Activated CD4-positive, alpha-beta T cell treated with anti-CD3 and anti-CD28 coated beads, Interleukin-2, amount 10 ng/mL, durations not matched to agents 7 days and 5 days (primary cell): ENCODE data around the gene SMIM35. TPM values are rescaled to one million over a fixed set of nuclear protein-coding genes. Genes with fewer than 3 reads are reported as not detected.
"Not testable (repeated sequence)": the region's sequence is repeated elsewhere in the genome, so short reads cannot be mapped to it uniquely, and the experiment has no call there.

Experiments
- CTCF ChIA-PET: fragments of 350-600 bp; sonication (Branson Sonifier 250); formaldehyde crosslinking; loops from one replicate; lab custom pipeline; 2021; ENCODE audit warnings: antibody characterized with exemption; lab: Charles Lee
- POLR2A ChIA-PET: fragments of 350-600 bp; sonication (Branson Sonifier 250); formaldehyde crosslinking; loops from one replicate; lab custom pipeline; 2021; ENCODE audit warnings: antibody characterized with exemption; lab: Charles Lee
- DNase-seq: peaks from one replicate; pipeline ENCODE4 v3.0.0-alpha.2; 2020
- H3K27ac Mint-ChIP-seq: one replicate; pipeline ENCODE4 v1.8.0; 2021; ENCODE audit warnings: mild to moderate bottlenecking, moderate library complexity, mixed read lengths
- H3K27me3 Mint-ChIP-seq: one replicate; pipeline ENCODE4 v1.8.0; 2021; ENCODE audit warnings: mixed read lengths
- H3K36me3 Mint-ChIP-seq: one replicate; pipeline ENCODE4 v1.8.0; 2021; ENCODE audit warnings: low read depth, mixed read lengths
- H3K4me1 Mint-ChIP-seq: one replicate; pipeline ENCODE4 v1.8.0; 2021; ENCODE audit warnings: mixed read lengths
- H3K4me3 Mint-ChIP-seq: one replicate; pipeline ENCODE4 v1.8.0; 2021; ENCODE audit warnings: mild to moderate bottlenecking, moderate library complexity, mixed read lengths
- H3K9me3 Mint-ChIP-seq: one replicate; pipeline ENCODE4 v1.8.0; 2021; ENCODE audit warnings: mixed read lengths
- total RNA-seq, 2 experiments: library from RNA; stranded (reverse); gene quantifications; one replicate each; pipeline ENCODE4 v1.2.3, GENCODE V29; 2021

Gene SMIM35
- total RNA-seq, 2 experiments from 2014 or later: 0.27 TPM

DNA sequence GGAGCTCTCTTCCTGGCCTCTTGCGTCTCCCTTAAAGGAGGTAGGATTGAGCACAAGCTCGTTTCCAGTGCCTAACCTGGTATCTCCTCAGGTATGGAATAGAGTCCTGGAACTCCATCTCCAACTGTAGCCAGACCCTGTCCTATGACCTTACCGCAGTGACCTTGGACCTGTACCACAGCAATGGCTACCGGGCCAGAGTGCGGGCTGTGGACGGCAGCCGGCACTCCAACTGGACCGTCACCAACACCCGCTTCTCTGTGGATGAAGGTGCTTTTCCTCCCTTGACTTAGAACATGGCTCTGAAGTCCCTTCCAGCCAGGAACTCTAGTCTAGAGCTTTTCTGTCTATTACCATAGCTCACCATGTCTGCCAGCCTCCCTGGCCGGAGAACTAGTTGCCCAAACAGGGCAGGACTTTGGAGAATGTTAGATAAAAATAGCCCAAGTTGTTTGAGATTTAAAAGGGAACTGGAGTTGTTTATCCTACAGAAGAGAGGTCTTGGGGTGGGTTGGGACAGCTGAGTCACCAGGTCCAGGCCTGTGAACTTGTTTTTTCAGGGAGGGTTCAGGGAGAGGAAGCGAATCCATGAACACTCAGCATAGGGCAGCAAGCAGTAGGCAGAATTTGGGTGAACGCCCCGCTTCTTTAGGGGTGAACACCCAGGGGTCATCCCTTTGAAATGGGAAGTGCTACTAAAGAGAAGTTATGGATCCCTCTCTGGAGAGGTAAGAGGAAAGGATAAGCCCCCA is 97.2 kb downstream of the SMIM35 start:
- DNase-seq: no peak
- no peaks in the 10 kb centered on the region for H3K27me3 Mint-ChIP-seq
- peaks cover 82% of the 10 kb centered on the region for H3K4me1 Mint-ChIP-seq
- H3K36me3 Mint-ChIP-seq: peaks cover 87% of the 10 kb centered on the region
- peak overlapping the region; percentile 74 for H3K27ac Mint-ChIP-seq
- no peaks in the 10 kb centered on the region for H3K9me3 Mint-ChIP-seq
- POLR2A ChIA-PET: interaction anchor here (0.7 kb wide), 1 partner anchor 63 kb away, joined by 5 read pairs; no protein-coding TSS in a partner anchor
- peak overlapping the region; percentile 85 for H3K4me3 Mint-ChIP-seq
- CTCF ChIA-PET: interaction anchor here (0.6 to 5.0 kb wide), 3 partner anchors 12 to 371 kb away, joined by 4 to 40 read pairs (median 7); no protein-coding TSS in a partner anchor

DNA sequence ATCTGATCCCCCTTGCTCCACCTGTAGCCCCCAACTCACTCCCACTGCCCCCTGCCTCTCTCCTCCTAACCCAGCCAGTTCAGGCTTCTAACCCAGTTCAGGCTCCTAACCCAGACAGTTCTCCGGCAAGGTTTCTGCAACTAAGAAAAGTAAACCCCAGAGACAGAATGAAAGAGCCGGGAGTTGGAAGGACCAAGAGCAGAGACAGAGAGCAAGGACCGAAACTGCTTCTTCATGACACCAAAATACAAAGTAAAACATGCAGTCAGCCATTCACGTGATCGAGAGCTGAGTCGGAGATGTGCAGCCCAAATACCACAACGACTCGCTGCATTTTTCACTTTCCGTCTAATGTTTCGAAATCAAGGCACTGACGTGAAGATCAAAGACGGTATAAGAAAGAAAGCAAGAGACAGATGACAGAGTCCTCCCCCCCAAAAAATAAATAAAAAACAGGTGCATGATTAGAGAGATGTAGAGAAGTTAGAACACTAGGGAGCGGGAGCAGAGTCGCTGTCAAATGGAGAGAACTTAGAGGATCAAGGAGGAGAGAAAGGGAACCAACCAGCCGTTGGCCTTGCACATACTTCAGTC is 99.7 kb downstream of the SMIM35 start:
- Mint-ChIP-seq H3K9me3 (peaks cover 6% of the 10 kb centered on the region), H3K27me3 (no peaks in the 10 kb centered on the region), H3K36me3 (peaks cover 82% of the 10 kb centered on the region), H3K4me3 (peak overlapping the region; percentile 85), H3K27ac (peak overlapping the region; percentile 97), H3K4me1 (peaks cover 78% of the 10 kb centered on the region)
- ChIA-PET CTCF (interaction anchor here (0.6 to 5.9 kb wide), 11 partner anchors 8 to 66 kb away, joined by 3 to 42 read pairs (median 7); no protein-coding TSS in a partner anchor), POLR2A (interaction anchor here (1.0 to 2.0 kb wide), 5 partner anchors 10 to 64 kb away, joined by 4 to 11 read pairs (median 5); no protein-coding TSS in a partner anchor)
- peak; percentile 88 for DNase-seq

DNA sequence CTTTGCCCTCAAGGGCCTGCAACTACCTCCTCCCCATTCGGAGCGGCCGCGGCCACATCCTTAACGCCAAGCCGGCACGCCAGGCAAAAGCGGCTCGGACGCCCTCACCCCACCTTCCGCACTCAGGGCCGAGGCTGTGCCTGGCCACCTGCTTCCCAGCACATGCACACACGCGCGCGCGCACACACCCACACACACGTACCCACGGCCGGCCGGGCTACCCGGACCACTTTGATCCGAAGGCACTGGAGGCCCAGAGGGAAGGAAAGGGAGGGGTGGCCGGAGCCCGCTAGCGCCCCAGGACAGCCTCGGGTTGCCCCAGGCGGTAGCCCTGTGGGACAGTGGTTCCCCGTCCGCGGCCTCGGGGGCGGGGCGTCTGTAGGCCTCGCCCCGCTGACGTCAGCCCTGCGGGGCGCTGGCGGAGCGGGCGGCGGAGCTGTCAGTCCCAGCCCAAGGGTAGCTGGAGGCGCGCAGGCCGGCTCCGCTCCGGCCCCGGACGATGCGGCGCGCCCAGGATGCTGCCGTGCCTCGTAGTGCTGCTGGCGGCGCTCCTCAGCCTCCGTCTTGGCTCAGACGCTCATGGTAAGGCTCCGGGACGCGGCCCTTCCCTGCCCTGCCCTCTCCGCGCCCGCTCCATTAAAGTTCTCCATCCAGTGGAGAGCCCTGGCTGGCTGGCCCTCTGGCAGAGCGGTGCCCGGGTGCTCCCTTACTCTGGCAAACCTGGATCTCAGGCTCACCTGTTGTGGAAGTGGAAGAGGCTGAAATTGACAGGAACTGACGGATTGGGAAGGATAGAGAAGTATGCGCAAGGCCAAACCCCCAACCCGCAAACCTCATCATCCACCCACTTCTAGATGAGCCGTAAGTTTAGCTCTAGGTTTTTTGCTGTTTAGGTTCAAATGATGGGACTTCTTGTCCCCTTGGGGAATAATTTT is 100.5 kb downstream of the SMIM35 start, which contains the start of gene IL10RA:
Gene IL10RA, plus strand, starts transcription at position 442 of the 935 bp plus-strand sequence. Its CDS starts 74 bp downstream, at position 516.
- ChIA-PET CTCF (interaction anchor here (0.6 to 5.9 kb wide), 12 partner anchors 10 to 179 kb away, joined by 3 to 42 read pairs (median 4); no protein-coding TSS in a partner anchor), POLR2A (interaction anchor here (0.6 to 2.0 kb wide), 8 partner anchors 10 to 104 kb away, joined by 3 to 11 read pairs (median 4); no protein-coding TSS in a partner anchor)
- DNase-seq: peak; percentile 80
- Mint-ChIP-seq H3K36me3 (peaks cover 77% of the 10 kb centered on the region), H3K27me3 (no peaks in the 10 kb centered on the region), H3K4me3 (peak within 1 kb of the TSS; percentile 85), H3K4me1 (peaks cover 74% of the 10 kb centered on the region), H3K9me3 (peaks cover 6% of the 10 kb centered on the region), H3K27ac (peak within 1 kb of the TSS; percentile 97)

DNA sequence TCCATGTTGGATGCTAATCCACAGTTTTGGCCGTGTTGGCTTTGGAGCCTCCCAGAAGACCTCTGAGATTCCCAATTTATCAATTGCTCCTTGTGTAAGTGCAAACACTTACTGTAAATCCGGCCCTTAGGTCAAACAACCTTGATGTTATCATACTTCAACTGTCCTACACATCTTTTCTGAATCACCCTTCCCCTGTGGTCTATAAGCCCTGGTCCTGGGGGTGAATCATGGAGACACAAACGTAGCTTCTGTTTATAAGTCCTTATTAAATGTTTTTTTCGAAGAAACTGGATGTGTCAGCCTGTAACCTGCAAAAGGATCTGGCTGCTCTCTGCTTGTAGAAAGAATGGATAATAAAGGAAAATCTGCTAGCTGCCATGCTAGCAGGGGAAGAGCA is 102.3 kb downstream of the SMIM35 start:
- Mint-ChIP-seq H3K4me3 (peak overlapping the region; percentile 85), H3K27me3 (no peaks in the 10 kb centered on the region), H3K27ac (no peak overlapping the region), H3K4me1 (peaks cover 71% of the 10 kb centered on the region), H3K9me3 (peaks cover 6% of the 10 kb centered on the region), H3K36me3 (peaks cover 62% of the 10 kb centered on the region)
- ChIA-PET CTCF (interaction anchor here (0.9 to 5.9 kb wide), 4 partner anchors 10 to 68 kb away, joined by 3 to 42 read pairs (median 14); no protein-coding TSS in a partner anchor), POLR2A (no interaction called here)
- no peak for DNase-seq

DNA sequence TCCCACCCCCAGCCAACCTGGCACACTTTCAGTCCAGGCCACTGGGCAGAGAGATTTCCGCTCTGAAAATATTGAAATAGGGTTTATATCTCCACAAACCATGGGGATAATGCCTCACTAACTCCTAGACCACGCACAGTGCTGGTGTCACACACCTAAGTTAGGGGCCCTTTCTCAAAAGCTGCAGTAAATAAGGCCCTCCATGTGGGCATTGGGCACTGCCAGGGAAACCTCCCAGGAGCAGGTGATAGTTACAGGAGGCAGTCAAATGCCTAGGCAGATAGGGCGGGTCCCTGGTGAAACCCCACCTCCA is 103.6 kb downstream of the SMIM35 start:
- Mint-ChIP-seq H3K4me3 (no peak overlapping the region), H3K27ac (no peak overlapping the region), H3K4me1 (peaks cover 65% of the 10 kb centered on the region), H3K27me3 (no peaks in the 10 kb centered on the region), H3K36me3 (peaks cover 54% of the 10 kb centered on the region), H3K9me3 (peaks cover 6% of the 10 kb centered on the region)
- DNase-seq: no peak
- ChIA-PET POLR2A (no interaction called here), CTCF (interaction anchor here (1.0 to 5.9 kb wide), 6 partner anchors 9 to 70 kb away, joined by 3 to 42 read pairs (median 4); no protein-coding TSS in a partner anchor)

DNA sequence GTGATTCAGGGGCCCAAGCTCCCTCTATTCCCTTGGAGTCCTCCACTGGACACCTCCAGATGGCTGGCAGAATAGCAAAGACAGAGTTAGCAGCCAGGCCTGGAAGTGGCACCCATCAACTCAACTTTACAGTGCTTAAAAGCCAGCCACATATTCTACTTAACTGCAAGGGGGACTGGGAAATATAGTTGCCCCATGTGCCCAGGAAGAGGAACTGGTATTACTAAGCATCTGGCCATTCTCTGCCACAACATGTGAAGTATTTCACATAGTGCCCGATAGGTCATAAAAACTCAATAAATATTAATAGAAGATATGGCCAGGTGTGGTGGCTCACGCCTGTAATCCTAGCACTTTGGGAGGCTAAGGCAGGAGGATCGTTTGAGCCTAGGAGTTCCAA is 106.0 kb downstream of the SMIM35 start:
- no peak overlapping the region for H3K27ac Mint-ChIP-seq
- DNase-seq: no peak
- H3K4me3 Mint-ChIP-seq: no peak overlapping the region
- H3K36me3 Mint-ChIP-seq: peaks cover 58% of the 10 kb centered on the region
- H3K9me3 Mint-ChIP-seq: peaks cover 18% of the 10 kb centered on the region
- ChIA-PET CTCF (interaction anchor here (0.9 to 2.1 kb wide), 5 partner anchors 14 to 154 kb away, joined by 3 to 7 read pairs (median 4); no protein-coding TSS in a partner anchor), POLR2A (no interaction called here)
- no peaks in the 10 kb centered on the region for H3K27me3 Mint-ChIP-seq
- peaks cover 76% of the 10 kb centered on the region for H3K4me1 Mint-ChIP-seq

DNA sequence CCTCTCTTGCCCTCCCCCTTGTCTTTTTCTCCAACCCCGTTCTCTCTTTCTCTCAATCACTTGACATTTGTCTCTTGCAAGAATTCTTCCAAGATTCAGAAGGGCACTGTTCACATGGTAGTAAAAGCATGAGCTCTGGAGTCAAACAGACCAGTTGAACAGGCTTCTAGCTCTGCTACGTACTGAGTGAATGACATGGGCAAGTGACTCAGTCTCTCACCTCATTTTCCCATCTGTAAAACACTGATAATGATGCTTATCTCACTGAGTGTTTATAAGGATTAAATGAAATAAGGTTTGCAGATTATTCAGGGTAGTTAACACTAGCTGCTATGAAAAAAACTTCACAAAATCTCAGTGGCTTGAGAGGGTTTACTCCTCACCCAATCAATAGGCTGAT is 106.5 kb downstream of the SMIM35 start:
- ChIA-PET CTCF (interaction anchor here (0.6 to 2.1 kb wide), 7 partner anchors 15 to 153 kb away, joined by 3 to 7 read pairs (median 4); no protein-coding TSS in a partner anchor), POLR2A (no interaction called here)
- Mint-ChIP-seq H3K36me3 (peaks cover 61% of the 10 kb centered on the region), H3K4me3 (no peak overlapping the region), H3K4me1 (peaks cover 74% of the 10 kb centered on the region), H3K27me3 (no peaks in the 10 kb centered on the region), H3K9me3 (peaks cover 19% of the 10 kb centered on the region), H3K27ac (no peak overlapping the region)
- no peak for DNase-seq

DNA sequence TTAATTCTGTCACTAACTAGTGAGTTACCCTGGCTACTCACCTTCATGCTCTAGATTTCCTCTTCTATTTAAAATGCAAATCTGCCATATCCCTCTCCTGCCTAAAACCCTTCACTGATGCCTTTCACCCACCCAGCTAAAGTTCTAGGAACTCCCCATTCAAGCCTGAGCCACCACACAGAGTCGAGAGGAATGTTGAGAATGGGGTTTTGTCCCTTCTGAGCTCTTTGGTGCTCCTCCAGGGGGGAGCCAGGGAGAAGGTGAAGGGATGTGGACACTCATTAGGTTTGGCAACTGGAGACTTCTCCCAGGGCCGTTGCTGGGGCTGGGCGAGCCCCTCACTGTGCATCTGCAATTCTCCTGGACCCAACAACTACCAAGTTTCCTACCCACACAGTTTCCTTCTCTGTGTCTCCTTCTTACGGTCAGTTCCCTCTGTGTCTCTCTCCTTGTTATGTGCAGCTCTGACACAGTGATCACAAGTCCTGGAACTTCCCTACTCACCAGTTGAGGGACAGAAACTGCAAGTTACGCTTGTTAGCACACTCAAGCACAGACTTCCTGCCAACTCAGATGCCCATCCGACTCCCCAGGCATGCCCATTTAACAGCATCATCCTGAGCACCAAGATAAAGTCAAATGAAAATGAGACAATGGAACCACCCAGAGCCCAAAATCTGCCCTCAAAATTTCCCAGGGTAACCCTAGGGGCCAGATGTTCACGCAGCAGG is 107.1 kb downstream of the SMIM35 start:
- Mint-ChIP-seq H3K27me3 (no peaks in the 10 kb centered on the region), H3K4me1 (peaks cover 68% of the 10 kb centered on the region), H3K4me3 (no peak overlapping the region), H3K27ac (peak overlapping the region; percentile 32), H3K9me3 (peaks cover 19% of the 10 kb centered on the region), H3K36me3 (peaks cover 55% of the 10 kb centered on the region)
- CTCF ChIA-PET: interaction anchor here (0.6 to 3.1 kb wide), 12 partner anchors 8 to 153 kb away, joined by 3 to 11 read pairs (median 4); no protein-coding TSS in a partner anchor
- DNase-seq: no peak
- POLR2A ChIA-PET: interaction anchor here (0.8 to 1.2 kb wide), 2 partner anchors 22 to 28 kb away, joined by 3 read pairs; no protein-coding TSS in a partner anchor

DNA sequence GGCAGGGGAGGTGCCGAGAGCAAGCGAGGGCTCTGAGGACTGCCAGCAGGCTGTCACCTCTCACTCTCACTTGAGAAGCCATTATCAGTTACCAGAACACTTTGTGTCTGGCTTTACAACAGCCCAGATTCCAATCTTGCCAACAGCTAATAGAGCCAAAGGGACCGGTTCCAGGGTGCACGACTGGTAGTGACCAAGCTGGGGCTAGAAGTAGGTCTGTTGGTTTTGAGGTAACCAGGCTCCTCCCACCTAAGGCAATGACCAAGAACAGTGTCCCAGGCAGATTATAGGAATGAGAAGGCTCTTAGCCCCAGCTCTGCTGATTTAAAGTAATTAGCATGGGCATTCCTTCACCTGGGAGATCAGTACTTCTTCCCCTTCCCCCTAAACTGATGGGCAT is 107.8 kb downstream of the SMIM35 start:
- H3K27me3 Mint-ChIP-seq: no peaks in the 10 kb centered on the region
- POLR2A ChIA-PET: interaction anchor here (0.8 to 1.2 kb wide), 2 partner anchors 22 to 28 kb away, joined by 3 read pairs; no protein-coding TSS in a partner anchor
- H3K27ac Mint-ChIP-seq: peak overlapping the region; percentile 3
- peaks cover 19% of the 10 kb centered on the region for H3K9me3 Mint-ChIP-seq
- peaks cover 51% of the 10 kb centered on the region for H3K36me3 Mint-ChIP-seq
- CTCF ChIA-PET: interaction anchor here (0.9 to 3.1 kb wide), 7 partner anchors 9 to 73 kb away, joined by 3 to 11 read pairs (median 5); no protein-coding TSS in a partner anchor
- no peak for DNase-seq
- peaks cover 67% of the 10 kb centered on the region for H3K4me1 Mint-ChIP-seq
- H3K4me3 Mint-ChIP-seq: no peak overlapping the region

DNA sequence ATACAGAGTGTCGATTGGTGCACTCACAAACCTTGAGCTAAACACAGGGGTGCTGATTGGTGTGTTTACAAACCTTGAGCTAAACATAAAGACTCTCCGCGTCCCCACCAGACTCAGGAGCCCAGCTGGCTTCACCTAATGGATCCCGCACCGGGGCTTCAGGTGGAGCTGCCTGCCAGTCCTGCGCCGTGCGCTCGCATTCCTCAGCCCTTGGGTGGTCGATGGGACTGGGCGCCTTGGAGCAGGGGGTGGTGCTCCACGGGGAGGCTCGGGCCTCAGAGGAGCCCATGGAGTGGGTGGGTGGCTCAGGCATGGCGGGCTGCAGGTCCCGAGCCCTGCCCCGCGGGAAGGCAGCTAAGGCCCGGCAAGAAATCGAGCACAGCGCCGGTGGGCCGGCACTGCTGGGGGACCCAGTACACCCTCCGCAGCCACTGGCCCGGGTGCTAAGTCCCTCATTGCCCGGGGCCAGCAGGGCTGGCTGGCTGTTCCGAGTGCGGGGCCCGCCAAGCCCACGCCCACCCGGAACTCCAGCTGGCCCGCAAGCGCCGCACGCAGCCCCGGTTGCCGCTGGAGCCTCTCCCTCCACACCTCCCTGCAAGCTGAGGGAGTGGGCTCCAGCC is 108.4 kb downstream of the SMIM35 start:
- Mint-ChIP-seq H3K36me3 (peaks cover 45% of the 10 kb centered on the region), H3K9me3 (peaks cover 13% of the 10 kb centered on the region), H3K4me1 (peaks cover 65% of the 10 kb centered on the region), H3K27ac (peak overlapping the region; percentile 82)
- CTCF ChIA-PET: interaction anchor here (1.0 to 3.1 kb wide), 9 partner anchors 10 to 37 kb away, joined by 3 to 11 read pairs (median 5); no protein-coding TSS in a partner anchor
- H3K27me3 Mint-ChIP-seq, DNase-seq, H3K4me3 Mint-ChIP-seq, POLR2A ChIA-PET: not testable (repeated sequence)
